HUES6 (cell line): ENCODE measurements around the gene LKAAEAR1.
A peak's percentile ranks its signal among the peaks of the same experiment; 100 is the strongest.
"Not testable (repeated sequence)": the region's sequence is repeated elsewhere in the genome, so short reads cannot be mapped to it uniquely, and the experiment has no call there.

Experiments
- H3K27ac ChIP-seq: 2 replicates; pipeline ENCODE4 v1.7.0; 2013; ENCODE audit warnings: low read depth, mild to moderate bottlenecking, low read length, inconsistent platforms
- H3K27me3 ChIP-seq: 2 replicates; pipeline ENCODE4 v1.6.1; 2013; ENCODE audit warnings: low read length; ENCODE audit not compliant: control insufficient read depth, insufficient read depth
- H3K36me3 ChIP-seq: 2 replicates; pipeline ENCODE4 v1.6.1; 2013; ENCODE audit warnings: low read length; ENCODE audit not compliant: control insufficient read depth, insufficient read depth
- H3K4me1 ChIP-seq: 2 replicates; pipeline ENCODE4 v1.6.1; 2013; ENCODE audit warnings: low read length; ENCODE audit not compliant: control insufficient read depth, insufficient read depth
- H3K4me3 ChIP-seq: 2 replicates; pipeline ENCODE4 v1.5.1; 2013; ENCODE audit warnings: low read depth, low read length
- H3K9ac ChIP-seq: one replicate; pipeline ENCODE4 v1.6.1; 2013; ENCODE audit warnings: mild to moderate bottlenecking, low read length
- H3K9me3 ChIP-seq: 2 replicates; pipeline ENCODE4 v1.6.1; 2013; ENCODE audit warnings: low read depth, low read length; ENCODE audit not compliant: control insufficient read depth, insufficient read depth

Gene LKAAEAR1

GRCh38 chr20:64083804-64084684 is at the start of gene LKAAEAR1:
Gene LKAAEAR1 (minus strand): TSS chr20:64084398. CDS start chr20:64084219, 179 bp downstream.
- peak within 1 kb of the TSS; percentile 76 for H3K4me3 ChIP-seq
- H3K27me3 ChIP-seq: peaks cover 71% of the 10 kb centered on the region
- H3K27ac ChIP-seq: no peak within 1 kb of the TSS
- no peaks in the 10 kb centered on the region for H3K9me3 ChIP-seq
- peaks cover 22% of the 10 kb centered on the region for H3K4me1 ChIP-seq
- peak within 1 kb of the TSS; percentile 52 for H3K9ac ChIP-seq
- no peaks in the 10 kb centered on the region for H3K36me3 ChIP-seq

- no peak overlapping the region for H3K27ac ChIP-seq
- H3K9ac ChIP-seq: no peak overlapping the region
- H3K4me3 ChIP-seq: no peak overlapping the region
- peaks cover 7% of the 10 kb centered on the region; the same call in 1 of the 2 replicates for H3K27me3 ChIP-seq
- no peaks in the 10 kb centered on the region for H3K36me3 ChIP-seq
- no peaks in the 10 kb centered on the region for H3K9me3 ChIP-seq
- no peaks in the 10 kb centered on the region for H3K4me1 ChIP-seq
These were observed 47.2 kb upstream of the LKAAEAR1 start for GRCh38 chr20:64131406-64131805.

- Histone ChIP-seq H3K9me3 (no peaks in the 10 kb centered on the region), H3K27me3 (peaks cover 7% of the 10 kb centered on the region; the same call in 1 of the 2 replicates), H3K4me1 (no peaks in the 10 kb centered on the region), H3K4me3 (no peak overlapping the region), H3K36me3 (no peaks in the 10 kb centered on the region), H3K9ac (no peak overlapping the region), H3K27ac (no peak overlapping the region)
These were observed 46.7 kb upstream of the LKAAEAR1 start for GRCh38 chr20:64130876-64131275.

- Histone ChIP-seq H3K4me3 (no peak overlapping the region), H3K4me1 (no peaks in the 10 kb centered on the region), H3K9ac (no peak overlapping the region), H3K9me3 (no peaks in the 10 kb centered on the region), H3K36me3 (no peaks in the 10 kb centered on the region), H3K27ac (no peak overlapping the region), H3K27me3 (peaks cover 7% of the 10 kb centered on the region; the same call in 1 of the 2 replicates)
These were observed 46.1 kb upstream of the LKAAEAR1 start for GRCh38 chr20:64130271-64130670.

GRCh38 chr20:64129146-64129782 is 45.1 kb upstream of the LKAAEAR1 start:
- no peaks in the 10 kb centered on the region for H3K9me3 ChIP-seq
- no peaks in the 10 kb centered on the region for H3K36me3 ChIP-seq
- no peak overlapping the region for H3K9ac ChIP-seq
- no peaks in the 10 kb centered on the region for H3K4me1 ChIP-seq
- H3K27me3 ChIP-seq: peaks cover 7% of the 10 kb centered on the region; the same call in 1 of the 2 replicates
- no peak overlapping the region for H3K4me3 ChIP-seq
- no peak overlapping the region for H3K27ac ChIP-seq

- not testable (repeated sequence) for H3K9me3 ChIP-seq, H3K36me3 ChIP-seq, H3K4me1 ChIP-seq, H3K4me3 ChIP-seq, H3K27ac ChIP-seq, H3K9ac ChIP-seq
- peaks cover 12% of the 10 kb centered on the region; the same call in 1 of the 2 replicates for H3K27me3 ChIP-seq
These were observed 39.3 kb upstream of the LKAAEAR1 start for GRCh38 chr20:64123517-64123916.

GRCh38 chr20:64122927-64123326 is 38.7 kb upstream of the LKAAEAR1 start:
- H3K4me1 ChIP-seq, H3K4me3 ChIP-seq, H3K36me3 ChIP-seq, H3K27ac ChIP-seq, H3K9me3 ChIP-seq, H3K9ac ChIP-seq: not testable (repeated sequence)
- H3K27me3 ChIP-seq: peaks cover 12% of the 10 kb centered on the region; the same call in 1 of the 2 replicates

- Histone ChIP-seq H3K27ac (no peak overlapping the region), H3K4me1 (peaks cover 3% of the 10 kb centered on the region; the same call in 1 of the 2 replicates)
These were observed 37.4 kb upstream of the LKAAEAR1 start for GRCh38 chr20:64121586-64121985.

GRCh38 chr20:64119681-64120341 is 35.6 kb upstream of the LKAAEAR1 start:
- no peaks in the 10 kb centered on the region for H3K9me3 ChIP-seq
- no peak overlapping the region for H3K4me3 ChIP-seq
- peaks cover 12% of the 10 kb centered on the region; the same call in 1 of the 2 replicates for H3K27me3 ChIP-seq
- no peaks in the 10 kb centered on the region for H3K36me3 ChIP-seq
- H3K27ac ChIP-seq: no peak overlapping the region
- no peak overlapping the region for H3K9ac ChIP-seq
- H3K4me1 ChIP-seq: peaks cover 3% of the 10 kb centered on the region; the same call in 1 of the 2 replicates

More at GRCh38 chr20:64121586-64121985, 37.4 kb upstream of the LKAAEAR1 start:
- H3K27me3 ChIP-seq: peaks cover 12% of the 10 kb centered on the region; the same call in 1 of the 2 replicates
- no peak overlapping the region for H3K9ac ChIP-seq
- no peaks in the 10 kb centered on the region for H3K9me3 ChIP-seq
- H3K36me3 ChIP-seq: no peaks in the 10 kb centered on the region
- no peak overlapping the region for H3K4me3 ChIP-seq

- no peak overlapping the region for H3K4me3 ChIP-seq
- H3K27ac ChIP-seq: no peak overlapping the region
- H3K36me3 ChIP-seq: no peaks in the 10 kb centered on the region
- H3K9ac ChIP-seq: no peak overlapping the region
- H3K4me1 ChIP-seq: peaks cover 3% of the 10 kb centered on the region; the same call in 1 of the 2 replicates
- peaks cover 12% of the 10 kb centered on the region; the same call in 1 of the 2 replicates for H3K27me3 ChIP-seq
- H3K9me3 ChIP-seq: no peaks in the 10 kb centered on the region
These were observed 35.1 kb upstream of the LKAAEAR1 start for GRCh38 chr20:64119301-64119680.
